HepG2 (cell line): Measurements from ENCODE around the gene SDK2. TPM values are rescaled to one million over a fixed set of nuclear protein-coding genes. Genes with fewer than 3 reads are reported as not detected.
A peak's percentile ranks its signal among the peaks of the same experiment; 100 is the strongest.

ENCODE experiments used
- ATAC-seq: fragments of 200-7000 bp; cut with Tn5 transposase; 3 replicates; pipeline ENCODE4 v1.9.1; 2020; ENCODE audit warnings: mild to moderate bottlenecking, moderate library complexity
- BruUV-seq: library from RNA; stranded (reverse); fragments of 400-500 nt; replicated peaks from 2 replicates; lab custom pipeline; 2021; lab: Mats Ljungman, UMichigan
- CTCF ChIA-PET: fragments of 300-600 bp; formaldehyde crosslinking; extraction: SDS; loops from one replicate; lab custom pipeline; 2021; ENCODE audit warnings: low total read pairs, inconsistent platforms, low intra/inter-chr PET ratio; lab: Yijun Ruan, JAX
- POLR2A ChIA-PET: fragments of 350-600 bp; sonication (Branson Sonifier 250); formaldehyde crosslinking; loops from one replicate; lab custom pipeline; 2020; ENCODE audit warnings: antibody characterized with exemption, inconsistent platforms; lab: Yijun Ruan, JAX
- DNase-seq: peaks from one replicate; pipeline ENCODE4 v3.0.0-alpha.2; 2015; ENCODE audit warnings: low spot score
- FAIRE-seq: peaks from 3 replicates; lab custom pipeline; 2011; peaks lifted over from hg19 to GRCh38; lab: Jason Lieb, UNC
- H2AFZ ChIP-seq: one replicate; pipeline ENCODE4 v1.6.1; 2011; ENCODE audit warnings: low read length, inconsistent platforms
- H3K27ac ChIP-seq: fragments of 300-600 bp; 3 replicates; pipeline ENCODE4 v1.8.0; 2011; ENCODE audit warnings: mixed run types, mild to moderate bottlenecking, mixed read lengths, low read length, inconsistent platforms; ENCODE audit not compliant: insufficient read depth; ENCODE audit errors: extremely low read length
- H3K27me3 ChIP-seq, 2 experiments: fragments of 200-600 bp in 1 of 2; 2 replicates in 1 of 2; 3 replicates in 1 of 2; pipeline versions ENCODE4 v1.6.0 to v1.8.0; 2011; ENCODE audit warnings: low read length in 2 of 2, mild to moderate bottlenecking in 2 of 2, moderate library complexity in 2 of 2, inconsistent platforms in 1 of 2; ENCODE audit not compliant: insufficient read depth in 2 of 2, control insufficient read depth in 1 of 2
- H3K36me3 ChIP-seq, 2 experiments: fragments of 200-600 bp in 1 of 2; replicated peaks in 1 of 2; 2 replicates in 1 of 2; 3 replicates in 1 of 2; pipeline versions ENCODE4 v1.5.1 to v1.8.0; 2011; ENCODE audit warnings: low read length in 2 of 2, inconsistent platforms in 1 of 2; ENCODE audit not compliant: insufficient read depth in 2 of 2, control insufficient read depth in 1 of 2
- H3K4me1 ChIP-seq: 2 replicates; pipeline ENCODE4 v1.5.1; 2012; ENCODE audit warnings: low read length, inconsistent platforms; ENCODE audit not compliant: insufficient read depth
- H3K4me2 ChIP-seq: 2 replicates; pipeline ENCODE4 v1.6.0; 2011; ENCODE audit warnings: low read depth, low read length, inconsistent platforms
- H3K4me3 ChIP-seq, 3 experiments: fragments of 200-600 bp in 1 of 3; sonication (generic), shearing (Covaris generic) in 1 of 3; replicated peaks in 1 of 3; 2 replicates each; pipeline ENCODE4 v1.5.1; 2011 to 2016; ENCODE audit warnings: low read length in 3 of 3, inconsistent platforms in 2 of 3, low read depth in 2 of 3, mild to moderate bottlenecking in 2 of 3, control low read depth in 1 of 3, mixed read lengths in 1 of 3; ENCODE audit not compliant: insufficient read depth in 1 of 3
- H3K79me2 ChIP-seq: one replicate; pipeline ENCODE4 v1.6.1; 2011; ENCODE audit warnings: low read length, inconsistent platforms; ENCODE audit not compliant: insufficient read depth
- H3K9ac ChIP-seq: 2 replicates; pipeline ENCODE4 v1.6.0; 2011; ENCODE audit warnings: mild to moderate bottlenecking, low read depth, low read length, inconsistent platforms; ENCODE audit not compliant: insufficient read depth
- H3K9me3 ChIP-seq: 2 replicates; pipeline ENCODE4 v1.5.1; 2012; ENCODE audit warnings: mild to moderate bottlenecking, low read length
- H4K20me1 ChIP-seq: 2 replicates; pipeline ENCODE4 v1.6.0; 2011; ENCODE audit warnings: inconsistent platforms, mild to moderate bottlenecking, low read length, moderate library complexity; ENCODE audit not compliant: insufficient read depth
- HNRNPL ChIP-seq: fragments of 200-400 bp; formaldehyde crosslinking; IDR thresholded peaks from 2 replicates; pipeline ENCODE4 v1.6.1; 2017; ENCODE audit warnings: mild to moderate bottlenecking, low read depth, low read length
- SRY ChIP-seq: sonication (generic); formaldehyde crosslinking; IDR thresholded peaks from 2 replicates; pipeline ENCODE4 v1.8.0; 2022; ENCODE audit warnings: mild to moderate bottlenecking, missing genetic modification reagents
- ZNF121 ChIP-seq: sonication (generic); formaldehyde crosslinking; IDR thresholded peaks from 2 replicates; pipeline ENCODE4 v1.5.0; 2020; ENCODE audit warnings: mild to moderate bottlenecking, missing genetic modification reagents
- ZNF510 ChIP-seq: sonication (generic); formaldehyde crosslinking; IDR thresholded peaks from 2 replicates; pipeline ENCODE4 v1.4.0; 2020; ENCODE audit warnings: low read depth, mild to moderate bottlenecking, missing genetic modification reagents
- WGBS: methylation state at CpG from one replicate; pipeline ENCODE4 v1.1.6; 2017; ENCODE audit warnings: low lambda C conversion rate; 5-methylcytosine and 5-hydroxymethylcytosine counted together
- in situ Hi-C: cut with HindIII; loops from 2 replicates; pipeline ENCODE4 v1.10.0; 2017; ENCODE audit warnings: low pct_unique_long_range_greater_than_20kb; ENCODE audit not compliant: extremely low pct_ligation_motif_present
- intact Hi-C: fragments of 100-400 bp; cut with micrococcal nuclease; formaldehyde crosslinking; loops from one replicate; pipeline ENCODE4 v1.10.0; 2022; ENCODE audit not compliant: unreplicated experiment
- polyA plus RNA-seq, 8 experiments: library from polyadenylated mRNA; depleted of rRNA in 3 of 8; stranded (reverse) in 7 of 8; unstranded in 1 of 8; fragments of >200 nt; fragmentation: Illumina TruSeq in 4 of 8; extraction: Trizol in 4 of 8; gene quantifications; 2 replicates each; pipeline versions ENCODE4 v1.2.1 to v1.2.3, GENCODE V29; 2011 to 2016; ENCODE audit warnings: low read depth in 4 of 8, missing spikeins in 1 of 8, mixed read lengths in 1 of 8; ENCODE audit not compliant: insufficient read depth in 1 of 8
- total RNA-seq, 5 experiments: library from RNA; depleted of rRNA; stranded (reverse); fragments of >200 nt; fragmentation: Illumina TruSeq; extraction: Trizol; gene quantifications; 2 replicates each; pipeline ENCODE4 v1.2.3, GENCODE V29; 2016; ENCODE audit warnings: low read depth in 1 of 5
- TF ChIP-seq, protein P1 (sequence below): sonication (generic); formaldehyde crosslinking; IDR thresholded peaks from 2 replicates; pipeline ENCODE4 v1.5.1; 2020; ENCODE audit warnings: missing genetic modification reagents, mild to moderate bottlenecking, borderline replicate concordance

SDK2 gene
- total and polyA plus RNA-seq, 2 of the 13 experiments (the other 11 are each of a cell fraction or from before 2014, with no cell fraction given) = not detected

DNA sequence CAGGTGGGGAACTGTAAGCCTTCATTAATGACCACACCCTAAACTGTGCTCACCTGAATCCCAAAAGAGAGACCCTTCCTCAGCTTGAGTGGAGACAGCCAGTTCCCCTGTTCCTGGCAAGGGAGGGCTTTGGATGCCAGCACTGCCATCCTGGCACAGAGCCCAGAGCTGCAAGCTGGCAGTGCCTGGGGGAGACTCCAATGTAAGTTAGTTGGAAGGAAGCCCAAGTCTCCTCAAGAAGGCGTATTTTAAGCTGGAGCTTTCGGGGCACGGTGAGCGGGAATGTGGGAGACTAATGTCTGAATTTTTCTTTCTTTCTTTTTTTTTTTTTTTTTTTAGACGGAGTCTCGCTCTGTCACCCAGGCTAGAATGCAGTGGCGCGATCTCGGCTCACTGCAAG, 337.1 kb downstream of the SDK2 start (continued):
- TF ChIP-seq ZNF510 (CRISPR knock-in tag) = 0 out of 2 replicates have a peak, but pooled peaks have one; percentile 14
- TF ChIP-seq, protein P1, sequence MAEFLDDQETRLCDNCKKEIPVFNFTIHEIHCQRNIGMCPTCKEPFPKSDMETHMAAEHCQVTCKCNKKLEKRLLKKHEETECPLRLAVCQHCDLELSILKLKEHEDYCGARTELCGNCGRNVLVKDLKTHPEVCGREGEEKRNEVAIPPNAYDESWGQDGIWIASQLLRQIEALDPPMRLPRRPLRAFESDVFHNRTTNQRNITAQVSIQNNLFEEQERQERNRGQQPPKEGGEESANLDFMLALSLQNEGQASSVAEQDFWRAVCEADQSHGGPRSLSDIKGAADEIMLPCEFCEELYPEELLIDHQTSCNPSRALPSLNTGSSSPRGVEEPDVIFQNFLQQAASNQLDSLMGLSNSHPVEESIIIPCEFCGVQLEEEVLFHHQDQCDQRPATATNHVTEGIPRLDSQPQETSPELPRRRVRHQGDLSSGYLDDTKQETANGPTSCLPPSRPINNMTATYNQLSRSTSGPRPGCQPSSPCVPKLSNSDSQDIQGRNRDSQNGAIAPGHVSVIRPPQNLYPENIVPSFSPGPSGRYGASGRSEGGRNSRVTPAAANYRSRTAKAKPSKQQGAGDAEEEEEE = no peak
- 0 out of 2 replicates have a peak, but pooled peaks have one; percentile 54 for TF ChIP-seq HNRNPL

DNA sequence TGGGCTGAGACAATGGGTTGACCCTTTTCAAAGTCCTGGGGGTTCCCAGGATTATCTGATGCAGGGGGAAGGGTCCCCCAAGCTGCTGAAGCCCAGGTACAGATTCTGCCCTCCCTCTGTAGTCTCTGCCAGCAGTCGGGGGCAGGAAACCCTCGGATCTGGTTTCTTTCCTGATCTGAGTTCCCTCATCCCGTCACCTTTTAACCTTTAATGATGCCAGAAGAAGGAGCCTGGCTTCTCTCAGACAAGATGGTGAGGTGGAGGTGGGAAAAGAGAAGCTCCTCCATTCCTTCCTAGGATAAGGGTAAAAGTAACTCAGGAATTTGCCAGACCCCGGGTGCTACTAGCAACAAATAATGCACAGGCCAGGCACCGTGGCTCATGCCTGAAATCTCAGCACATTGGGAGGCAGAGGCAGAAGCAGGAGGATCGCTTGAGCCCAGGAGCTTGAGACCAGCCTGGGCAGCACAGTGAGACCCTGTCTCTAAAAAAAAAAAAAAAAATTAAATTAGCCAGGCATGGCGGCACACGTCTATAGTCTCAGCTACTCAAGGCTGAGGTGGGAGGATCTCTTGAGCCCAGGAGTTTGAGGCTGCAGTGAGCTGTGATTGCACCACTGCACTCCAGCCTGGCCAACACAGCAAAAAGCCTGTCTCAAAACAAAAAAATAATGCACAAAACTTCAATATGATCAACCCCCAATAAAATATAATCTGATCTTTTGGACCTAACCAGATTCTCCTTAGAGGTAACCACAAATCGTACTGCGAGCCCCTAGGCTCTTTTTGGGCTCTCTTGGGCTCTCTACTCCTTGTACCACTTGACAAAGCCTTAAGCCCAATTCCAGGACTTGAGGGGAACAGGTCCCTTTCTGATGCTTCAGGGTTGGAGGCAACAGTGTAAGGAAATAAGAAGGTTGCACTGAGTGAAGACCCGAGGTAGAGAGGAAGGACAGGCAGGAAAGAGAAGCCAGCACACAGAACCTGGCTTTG, 338.1 kb downstream of the SDK2 start:
- in situ Hi-C loops = no loop called here
- peaks cover 75% of the 10 kb centered on the region for H3K4me1 ChIP-seq

More for the DNA sequence above, 338.1 kb downstream of the SDK2 start:
- H3K27me3 ChIP-seq = no peaks in the 10 kb centered on the region; a peak in 1 of 5 replicates
- FAIRE-seq (no peak), DNase-seq (no peak), ATAC-seq (no peak)
- H3K4me2 ChIP-seq = peak overlapping the region; percentile 21; the same call in 1 of the 2 replicates
- BruUV-seq = no TSS peak
- H3K36me3 ChIP-seq = peaks cover 5 to 10% of the 10 kb centered on the region in 2 experiments; a peak in 3 of 5 replicates
- intact Hi-C loops = no loop called here
- H3K9ac ChIP-seq = no peak overlapping the region
- ChIA-PET POLR2A (interaction anchor here (6.1 to 8.2 kb wide), 2 partner anchors 9 to 44 kb away, joined by 77 to 204 read pairs; partner anchors contain the start of gene CPSF4L), CTCF (no interaction called here)
- H3K79me2 ChIP-seq = peaks cover 85% of the 10 kb centered on the region
- 90% methylated on average over 11 of the region's 11 CpGs for WGBS
- no peak overlapping the region for H2AFZ ChIP-seq
- no peaks in the 10 kb centered on the region for H3K9me3 ChIP-seq
- H3K27ac ChIP-seq = no peak overlapping the region
- no peak overlapping the region for H3K4me3 ChIP-seq
- H4K20me1 ChIP-seq = peaks cover 48% of the 10 kb centered on the region
- TF ChIP-seq ZNF121 (peak; percentile 61; the same call in 1 of the 2 replicates), SRY (no peak)
